DND-41 (cell line): Measurements from ENCODE around the gene SLC36A3.

Experiments
- EZH2 ChIP-seq: IDR thresholded peaks from 3 replicates; pipeline ENCODE4 v1.6.1; 2012; ENCODE audit warnings: borderline replicate concordance, low read depth, mild to moderate bottlenecking, moderate library complexity, low read length, inconsistent platforms; ENCODE audit not compliant: severe bottlenecking
- TF ChIP-seq, protein P1 (sequence below): IDR thresholded peaks from 2 replicates; pipeline ENCODE4 v1.5.1; 2012; ENCODE audit warnings: borderline replicate concordance, low read length, moderate library complexity, mild to moderate bottlenecking; ENCODE audit not compliant: poor library complexity, severe bottlenecking; ENCODE audit errors: extremely low read depth

DNA sequence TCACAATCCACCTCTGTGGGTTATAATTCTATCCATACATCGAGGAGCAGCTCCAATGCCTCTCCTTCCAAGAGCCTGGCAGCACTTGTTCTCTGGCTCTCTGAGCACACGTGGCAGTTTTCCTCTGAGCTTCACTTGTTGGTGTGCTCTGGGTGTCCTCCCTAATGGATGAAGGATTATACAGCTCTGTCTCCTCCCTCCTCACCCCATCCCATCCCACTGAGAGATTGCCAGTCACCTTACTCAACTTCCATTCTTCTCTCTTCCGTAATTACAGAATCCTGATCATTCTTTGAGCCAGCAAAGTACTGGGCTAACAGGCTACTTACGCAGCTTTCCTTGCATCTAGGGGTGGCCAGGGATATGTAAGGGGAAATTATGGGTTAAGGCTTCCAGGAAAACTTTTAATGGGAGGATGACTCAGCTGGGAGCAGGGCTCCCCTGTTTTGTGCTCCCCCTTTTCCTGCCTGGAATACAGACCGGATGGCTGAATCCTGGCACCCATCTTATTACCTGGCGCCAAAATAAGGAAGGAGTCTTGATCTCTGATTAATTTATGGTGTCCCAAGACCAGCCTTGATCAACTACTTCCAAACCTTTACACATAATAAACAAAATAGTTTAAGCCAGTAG lies 73.4 kb downstream of the SLC36A3 start:
- no peak for TF ChIP-seq EZH2
- TF ChIP-seq, protein P1, sequence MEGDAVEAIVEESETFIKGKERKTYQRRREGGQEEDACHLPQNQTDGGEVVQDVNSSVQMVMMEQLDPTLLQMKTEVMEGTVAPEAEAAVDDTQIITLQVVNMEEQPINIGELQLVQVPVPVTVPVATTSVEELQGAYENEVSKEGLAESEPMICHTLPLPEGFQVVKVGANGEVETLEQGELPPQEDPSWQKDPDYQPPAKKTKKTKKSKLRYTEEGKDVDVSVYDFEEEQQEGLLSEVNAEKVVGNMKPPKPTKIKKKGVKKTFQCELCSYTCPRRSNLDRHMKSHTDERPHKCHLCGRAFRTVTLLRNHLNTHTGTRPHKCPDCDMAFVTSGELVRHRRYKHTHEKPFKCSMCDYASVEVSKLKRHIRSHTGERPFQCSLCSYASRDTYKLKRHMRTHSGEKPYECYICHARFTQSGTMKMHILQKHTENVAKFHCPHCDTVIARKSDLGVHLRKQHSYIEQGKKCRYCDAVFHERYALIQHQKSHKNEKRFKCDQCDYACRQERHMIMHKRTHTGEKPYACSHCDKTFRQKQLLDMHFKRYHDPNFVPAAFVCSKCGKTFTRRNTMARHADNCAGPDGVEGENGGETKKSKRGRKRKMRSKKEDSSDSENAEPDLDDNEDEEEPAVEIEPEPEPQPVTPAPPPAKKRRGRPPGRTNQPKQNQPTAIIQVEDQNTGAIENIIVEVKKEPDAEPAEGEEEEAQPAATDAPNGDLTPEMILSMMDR: no peak
